AG04450 (cell line): ENCODE data around the gene VSIR. TPM values are rescaled to one million over a fixed set of nuclear protein-coding genes. Genes with fewer than 3 reads are reported as not detected.

ENCODE experiments used
- CTCF ChIA-PET: fragments of 300-600, 350-600 bp; formaldehyde crosslinking; extraction: SDS; loops from one replicate; lab custom pipeline; 2022; ENCODE audit warnings: antibody characterized with exemption, inconsistent platforms; lab: Charles Lee
- POLR2A ChIA-PET: fragments of 350-600 bp; formaldehyde crosslinking; extraction: SDS; loops from one replicate; lab custom pipeline; 2021; ENCODE audit warnings: antibody characterized with exemption, inconsistent platforms; lab: Yijun Ruan, JAX
- DNase-seq: peaks from one replicate; pipeline ENCODE4 v3.0.0-alpha.2; 2011; ENCODE audit warnings: low read depth, low spot score
- H3K27ac ChIP-seq: one replicate; pipeline ENCODE4 v1.5.1; 2012; ENCODE audit warnings: low read depth, low read length, control low read depth
- H3K27me3 ChIP-seq: one replicate; pipeline ENCODE4 v1.6.0; 2012; ENCODE audit warnings: low read length; ENCODE audit not compliant: control insufficient read depth, insufficient read depth
- H3K4me3 ChIP-seq: 2 replicates; pipeline ENCODE4 v1.5.1; 2011; ENCODE audit warnings: mild to moderate bottlenecking, low read depth, low read length, control low read depth
- H3K9me3 ChIP-seq: 2 replicates; pipeline ENCODE4 v1.5.1; 2012; ENCODE audit warnings: low read length; ENCODE audit not compliant: control insufficient read depth, insufficient read depth
- polyA plus RNA-seq: library from polyadenylated mRNA; depleted of rRNA; stranded (reverse); fragments of >200 nt; gene quantifications from 2 replicates; pipeline ENCODE4 v1.2.3, GENCODE V29; 2011
- TF ChIP-seq, protein P1 (sequence below): IDR thresholded peaks from 2 replicates; pipeline ENCODE4 v1.5.1; 2011; ENCODE audit warnings: low read depth, low read length, control low read depth, inconsistent platforms

VSIR gene
- polyA plus RNA-seq, 1 experiment = 22.1 TPM

DNA sequence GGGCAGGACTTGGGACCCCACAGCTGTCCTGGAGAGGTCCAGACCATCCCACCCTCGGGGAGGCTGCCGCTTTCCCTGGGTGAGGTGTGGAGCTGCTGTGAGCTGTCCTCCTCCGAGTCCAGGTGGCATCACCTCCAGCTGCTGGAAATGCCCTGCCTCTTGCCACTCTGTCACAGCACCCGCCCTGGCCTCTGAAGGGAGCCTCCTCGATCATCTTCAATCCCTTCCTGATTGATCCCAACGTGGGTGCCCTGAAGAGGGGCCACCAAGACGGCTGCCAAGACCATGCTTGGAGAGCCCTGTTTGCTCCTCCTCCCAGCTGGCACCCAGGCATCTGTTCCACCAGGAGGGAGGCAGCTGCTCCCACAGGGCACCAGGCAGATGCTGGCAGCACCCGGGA, 58.3 kb downstream of the VSIR start:
- no peak for DNase-seq
- CTCF ChIA-PET = interaction anchor here (1.4 kb wide), 1 partner anchor 106 kb away, joined by 3 read pairs; no protein-coding TSS in a partner anchor
- TF ChIP-seq, protein P1, sequence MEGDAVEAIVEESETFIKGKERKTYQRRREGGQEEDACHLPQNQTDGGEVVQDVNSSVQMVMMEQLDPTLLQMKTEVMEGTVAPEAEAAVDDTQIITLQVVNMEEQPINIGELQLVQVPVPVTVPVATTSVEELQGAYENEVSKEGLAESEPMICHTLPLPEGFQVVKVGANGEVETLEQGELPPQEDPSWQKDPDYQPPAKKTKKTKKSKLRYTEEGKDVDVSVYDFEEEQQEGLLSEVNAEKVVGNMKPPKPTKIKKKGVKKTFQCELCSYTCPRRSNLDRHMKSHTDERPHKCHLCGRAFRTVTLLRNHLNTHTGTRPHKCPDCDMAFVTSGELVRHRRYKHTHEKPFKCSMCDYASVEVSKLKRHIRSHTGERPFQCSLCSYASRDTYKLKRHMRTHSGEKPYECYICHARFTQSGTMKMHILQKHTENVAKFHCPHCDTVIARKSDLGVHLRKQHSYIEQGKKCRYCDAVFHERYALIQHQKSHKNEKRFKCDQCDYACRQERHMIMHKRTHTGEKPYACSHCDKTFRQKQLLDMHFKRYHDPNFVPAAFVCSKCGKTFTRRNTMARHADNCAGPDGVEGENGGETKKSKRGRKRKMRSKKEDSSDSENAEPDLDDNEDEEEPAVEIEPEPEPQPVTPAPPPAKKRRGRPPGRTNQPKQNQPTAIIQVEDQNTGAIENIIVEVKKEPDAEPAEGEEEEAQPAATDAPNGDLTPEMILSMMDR = no peak
- no peak overlapping the region for H3K4me3 ChIP-seq
- peaks cover 3% of the 10 kb centered on the region for H3K27me3 ChIP-seq
- H3K9me3 ChIP-seq = no peaks in the 10 kb centered on the region; the same call in 1 of the 2 replicates
- POLR2A ChIA-PET = no interaction called here
- H3K27ac ChIP-seq = no peak overlapping the region

DNA sequence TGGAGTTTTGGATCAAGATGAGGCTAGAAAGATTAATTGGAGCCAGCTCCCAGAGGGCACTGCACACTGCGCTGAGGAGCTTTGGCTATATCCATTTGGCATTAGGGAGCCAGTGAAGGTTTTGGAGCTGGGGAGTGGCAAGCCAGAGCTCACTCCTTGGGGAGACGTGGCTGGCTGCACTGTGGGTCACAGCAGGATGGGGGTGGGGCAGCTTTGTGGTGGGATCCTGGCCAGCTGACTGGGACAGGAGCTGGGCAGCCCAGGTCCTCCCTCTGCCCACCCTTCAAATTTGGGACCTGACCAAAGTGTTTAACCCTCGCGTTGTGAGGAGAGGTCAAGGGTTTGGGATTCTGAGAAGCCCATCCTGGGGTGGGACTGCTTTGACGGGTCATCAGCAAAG, 58.7 kb downstream of the VSIR start:
- no peak for DNase-seq
- Histone ChIP-seq H3K27me3 (no peaks in the 10 kb centered on the region), H3K4me3 (no peak overlapping the region), H3K9me3 (no peaks in the 10 kb centered on the region), H3K27ac (peak overlapping the region; percentile 86)
- ChIA-PET CTCF (interaction anchor here (1.2 to 1.4 kb wide), 2 partner anchors 18 to 106 kb away, joined by 3 to 6 read pairs; no protein-coding TSS in a partner anchor), POLR2A (no interaction called here)
- TF ChIP-seq, protein P1 = no peak

DNA sequence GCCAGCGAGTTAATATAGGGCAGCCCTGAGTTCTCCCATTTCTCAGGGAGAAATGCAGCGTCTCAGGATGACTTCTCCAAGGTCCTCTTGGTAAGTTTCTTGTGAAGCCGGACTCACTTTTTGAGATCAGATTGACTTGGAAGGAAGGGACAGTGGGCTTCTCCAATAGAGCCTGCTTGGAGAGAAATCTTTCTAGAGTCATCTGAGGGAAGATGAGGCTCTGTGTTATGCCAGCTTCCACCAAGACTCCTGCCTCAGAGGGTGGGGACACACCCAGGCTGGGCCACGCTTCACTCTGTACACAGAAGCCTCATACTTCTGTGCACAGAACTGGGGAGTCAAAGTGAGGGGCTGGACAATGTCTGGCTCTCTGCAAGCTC, 59.3 kb downstream of the VSIR start:
- TF ChIP-seq, protein P1 = no peak
- H3K27me3 ChIP-seq = no peaks in the 10 kb centered on the region
- POLR2A ChIA-PET = interaction anchor here (1.3 to 1.9 kb wide), 3 partner anchors 45 to 58 kb away, joined by 3 to 7 read pairs (median 5); no protein-coding TSS in a partner anchor
- DNase-seq = no peak
- CTCF ChIA-PET = interaction anchor here (1.2 to 1.4 kb wide), 2 partner anchors 17 to 105 kb away, joined by 3 to 6 read pairs; no protein-coding TSS in a partner anchor
- no peaks in the 10 kb centered on the region for H3K9me3 ChIP-seq
- peak overlapping the region; percentile 86 for H3K27ac ChIP-seq
- H3K4me3 ChIP-seq = no peak overlapping the region

DNA sequence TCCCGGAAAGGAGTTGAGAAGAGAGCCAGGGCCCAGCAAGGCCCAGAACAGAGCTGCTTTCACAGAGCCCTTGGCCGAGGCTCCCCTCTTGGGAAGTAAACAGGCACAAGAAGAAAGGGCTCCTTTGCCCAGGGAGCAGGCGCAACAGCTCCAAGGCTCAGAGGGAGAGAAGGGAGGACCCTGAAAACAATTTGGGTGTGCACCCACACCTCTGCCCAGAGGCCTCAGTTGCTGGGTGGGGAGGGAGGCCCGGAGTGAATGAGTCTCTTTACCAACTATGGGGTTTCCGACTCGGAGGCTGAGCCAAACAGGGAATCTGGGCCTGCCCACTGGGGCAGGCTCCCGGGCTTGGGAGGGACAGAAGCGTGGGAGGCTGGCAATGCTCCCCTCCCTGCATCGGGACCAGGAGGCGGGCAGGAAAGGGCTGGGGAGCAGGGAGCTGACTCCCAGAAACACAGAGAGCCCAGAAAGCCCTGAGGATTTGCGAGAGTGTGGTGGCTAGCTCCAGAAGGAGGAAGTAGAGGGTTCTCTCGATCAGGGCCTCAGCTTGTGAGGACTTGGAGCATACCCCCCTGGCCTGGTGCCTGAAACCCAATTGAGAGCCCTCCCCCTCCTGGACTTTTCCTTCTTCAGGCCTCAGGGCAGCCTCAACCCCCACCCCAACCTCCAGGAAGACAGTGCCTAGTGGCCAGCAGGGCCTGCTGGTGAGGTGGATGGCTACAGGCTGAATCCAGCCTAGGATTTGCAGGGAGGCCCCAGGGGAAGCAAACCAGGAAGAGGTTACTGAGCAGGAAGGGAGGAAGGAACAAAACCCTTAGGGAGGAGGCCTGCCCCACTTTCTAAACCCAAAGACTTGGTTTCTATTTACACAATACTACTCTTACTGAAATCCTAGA, 59.9 kb downstream of the VSIR start:
- POLR2A ChIA-PET = interaction anchor here (0.6 to 1.9 kb wide), 4 partner anchors 46 to 158 kb away, joined by 3 to 7 read pairs (median 5); no protein-coding TSS in a partner anchor
- peak overlapping the region; percentile 86 for H3K27ac ChIP-seq

More for the DNA sequence above, 59.9 kb downstream of the VSIR start:
- TF ChIP-seq, protein P1 = peak; percentile 43
- CTCF ChIA-PET = interaction anchor here (0.9 to 1.4 kb wide), 4 partner anchors 16 to 104 kb away, joined by 3 to 8 read pairs (median 5); partner anchors contain the start of gene VSIR
- Histone ChIP-seq H3K4me3 (no peak overlapping the region), H3K27me3 (peaks cover 3% of the 10 kb centered on the region), H3K9me3 (no peaks in the 10 kb centered on the region; the same call in 1 of the 2 replicates)
- peak; percentile 55 for DNase-seq
